NCI-H1417 (cell line): ENCODE measurements around the gene ARHGEF17.

Experiments used
- DNase-seq, 3 experiments: peaks; one replicate each; lab custom pipeline; 2025; lab: John Stamatoyannopoulos, UW

The ARHGEF17 gene

GRCh38 chr11:73330569-73331093 lies 22.6 kb downstream of the ARHGEF17 start:
- peak in 1 of 3 experiments; percentile 9 for DNase-seq

DNA sequence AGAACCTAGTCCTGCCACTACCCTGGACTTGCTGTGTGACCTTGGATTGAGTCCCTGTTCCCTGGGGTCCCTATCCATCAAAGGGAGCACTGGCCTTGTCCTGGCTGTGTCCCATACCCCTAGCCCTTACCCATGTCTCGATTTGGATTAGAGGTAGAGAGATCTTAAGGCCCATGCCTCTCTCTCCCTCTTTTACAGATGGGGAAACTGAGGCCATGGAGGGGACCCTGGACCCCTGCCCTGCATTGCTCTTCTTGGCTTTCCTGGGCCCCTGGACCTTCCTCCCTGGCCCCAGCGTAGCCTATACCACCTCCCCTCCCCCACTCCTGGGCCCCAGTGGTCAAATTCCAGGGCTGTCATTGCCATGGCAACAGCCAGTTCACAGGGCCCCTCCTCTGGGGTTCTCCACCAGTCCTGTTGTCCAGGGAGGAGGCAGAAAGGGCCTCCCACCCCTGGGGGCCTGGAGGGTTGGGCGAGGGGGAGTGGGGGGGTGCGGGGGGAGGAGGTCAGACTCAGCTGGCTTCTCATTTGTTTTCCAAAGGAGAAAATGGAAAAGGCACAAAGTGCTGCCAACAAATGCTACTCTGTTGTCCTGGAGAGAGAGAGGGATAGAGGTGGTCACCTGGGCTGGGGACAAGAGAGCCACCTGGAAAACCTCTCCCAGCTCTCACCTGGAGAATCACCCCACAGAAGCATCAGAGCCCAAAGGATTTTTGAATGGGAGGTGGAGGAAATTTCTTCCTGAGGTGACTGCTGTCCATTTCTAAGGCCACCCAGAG lies 23.3 kb downstream of the ARHGEF17 start:
- no peak for DNase-seq

DNA sequence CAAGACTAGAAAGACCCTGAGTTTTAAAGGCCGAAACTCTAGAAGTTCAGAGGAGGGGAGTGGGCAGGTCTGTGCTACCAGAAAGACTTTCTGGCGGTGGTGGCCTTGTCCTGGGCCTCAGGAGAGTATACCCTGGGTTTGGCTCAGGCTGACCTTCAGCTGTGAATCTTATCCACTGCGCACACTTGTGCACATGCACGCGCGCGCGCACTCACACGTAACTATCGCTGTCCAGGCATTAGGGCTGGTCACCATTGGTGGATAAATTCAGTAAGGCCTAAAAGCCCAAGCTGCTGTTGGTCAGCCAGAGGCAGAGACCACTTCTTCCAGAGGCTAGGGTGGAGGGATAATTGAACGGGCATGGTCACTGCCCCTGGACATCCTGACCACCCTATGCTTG lies 25.1 kb downstream of the ARHGEF17 start:
- no peak for DNase-seq

DNA sequence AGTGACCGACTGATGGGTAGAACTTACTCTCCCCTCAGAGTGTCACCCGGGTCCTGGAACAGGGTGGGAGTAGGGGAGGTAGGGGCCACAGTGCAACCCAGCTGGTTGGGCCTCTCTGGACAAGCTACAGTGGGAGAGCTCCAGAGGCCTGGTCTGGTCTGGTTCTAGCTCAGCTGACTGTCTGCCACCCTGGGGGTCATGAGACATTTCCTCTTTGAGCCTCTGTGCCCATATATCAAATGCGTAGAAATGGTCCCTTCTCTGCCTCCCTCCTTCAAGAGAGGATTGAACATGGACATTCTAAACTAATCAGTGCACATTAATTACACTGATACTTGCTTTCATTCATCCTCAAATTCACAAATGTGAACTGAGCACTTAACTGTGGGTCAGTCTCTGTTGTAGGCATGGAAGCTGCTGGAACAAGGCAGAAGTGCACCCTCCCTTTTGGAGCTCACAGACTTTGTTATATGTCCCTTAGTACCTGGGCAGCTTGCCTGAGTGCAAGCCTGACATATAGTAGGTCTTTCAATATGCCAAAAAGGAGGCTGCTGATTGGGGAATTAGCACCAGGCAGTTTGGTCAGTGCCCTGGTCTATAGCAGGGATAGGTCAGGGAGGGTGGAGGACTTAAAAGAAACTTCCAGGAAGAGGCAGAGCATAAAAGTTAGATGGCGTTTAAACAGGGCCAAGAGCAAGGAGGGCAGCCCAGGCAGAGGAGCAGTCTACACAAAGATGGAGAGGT lies 25.7 kb downstream of the ARHGEF17 start:
- DNase-seq: no peak

GRCh38 chr11:73334384-73335203 lies 26.5 kb downstream of the ARHGEF17 start:
- no peak for DNase-seq

DNA sequence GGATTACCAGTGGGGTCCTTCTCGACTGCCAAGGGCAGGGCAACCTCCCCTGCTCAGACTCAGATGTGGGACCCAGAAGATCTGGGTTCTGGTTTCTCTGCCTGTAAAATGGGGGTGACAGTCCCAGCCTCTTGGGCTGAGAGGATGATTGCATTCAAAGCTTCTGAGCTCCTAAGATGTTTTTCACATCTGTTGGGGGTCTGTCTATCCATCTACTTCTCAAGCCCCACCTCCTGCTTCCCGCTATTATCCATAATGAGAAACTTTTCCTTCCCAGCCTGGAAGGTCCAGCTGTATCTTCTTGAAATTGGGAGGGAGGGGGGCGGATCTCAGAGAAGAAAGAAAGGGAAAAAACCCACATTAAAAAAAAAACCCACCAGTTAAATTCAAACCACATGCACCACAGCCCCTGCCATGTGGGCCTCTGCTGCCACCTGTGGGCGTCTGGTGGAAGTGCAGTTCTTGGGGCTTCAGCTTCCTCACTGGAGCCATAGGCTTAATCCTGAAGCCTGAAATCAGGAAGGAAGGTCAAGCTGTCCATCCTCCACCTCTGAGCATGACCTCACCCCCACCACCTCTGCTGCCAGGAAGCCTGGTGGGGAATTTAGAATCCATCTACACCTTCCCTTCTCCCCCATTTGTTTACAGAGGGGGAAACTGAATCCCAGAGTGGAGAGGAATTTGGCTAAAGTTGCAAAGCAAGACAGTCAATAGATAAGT lies 27.3 kb downstream of the ARHGEF17 start:
- DNase-seq: peak; percentile 65 to 87 (median 81)

DNA sequence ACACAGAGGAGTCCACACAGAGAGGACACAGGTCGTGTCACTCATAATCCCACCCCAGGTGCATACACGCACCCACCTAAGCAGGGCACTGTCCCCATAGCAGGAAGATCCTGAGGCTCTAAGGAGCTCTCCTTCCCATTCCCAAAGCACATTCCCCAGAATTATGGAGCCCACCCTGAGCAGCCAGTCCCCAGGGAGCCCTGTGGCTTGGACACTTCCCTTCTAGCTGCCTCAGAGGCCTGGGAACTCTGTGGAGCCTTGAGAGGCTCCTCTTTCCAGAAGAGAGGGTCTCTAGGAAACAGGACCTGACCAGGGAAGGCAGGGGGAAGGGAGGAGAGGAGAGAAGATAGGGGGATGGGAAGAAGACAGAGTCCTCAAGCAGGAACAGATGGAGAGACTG lies 29.8 kb downstream of the ARHGEF17 start:
- no peak for DNase-seq

- no peak for DNase-seq
These were observed 30.2 kb downstream of the ARHGEF17 start for GRCh38 chr11:73338279-73338678.

DNA sequence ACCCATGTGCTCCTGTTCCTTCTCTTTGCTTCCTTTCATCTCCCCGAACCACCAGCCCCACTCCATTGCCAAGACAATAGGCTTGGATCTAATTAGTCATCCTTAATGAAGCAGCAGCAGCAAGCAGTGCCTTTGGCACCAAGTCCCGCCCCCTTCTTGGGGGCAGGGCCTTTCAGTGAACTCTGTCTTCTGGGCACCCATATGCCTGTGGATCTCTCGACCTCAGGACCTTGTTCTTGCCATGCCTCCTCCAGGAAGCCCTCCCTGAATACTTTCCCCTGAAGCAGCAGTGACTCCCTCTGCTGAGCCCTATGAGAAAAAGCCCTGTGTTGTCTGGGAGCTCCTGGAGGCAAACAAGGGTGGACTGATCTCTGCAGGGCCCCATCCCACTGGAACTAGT lies 32.1 kb downstream of the ARHGEF17 start:
- DNase-seq: no peak

DNA sequence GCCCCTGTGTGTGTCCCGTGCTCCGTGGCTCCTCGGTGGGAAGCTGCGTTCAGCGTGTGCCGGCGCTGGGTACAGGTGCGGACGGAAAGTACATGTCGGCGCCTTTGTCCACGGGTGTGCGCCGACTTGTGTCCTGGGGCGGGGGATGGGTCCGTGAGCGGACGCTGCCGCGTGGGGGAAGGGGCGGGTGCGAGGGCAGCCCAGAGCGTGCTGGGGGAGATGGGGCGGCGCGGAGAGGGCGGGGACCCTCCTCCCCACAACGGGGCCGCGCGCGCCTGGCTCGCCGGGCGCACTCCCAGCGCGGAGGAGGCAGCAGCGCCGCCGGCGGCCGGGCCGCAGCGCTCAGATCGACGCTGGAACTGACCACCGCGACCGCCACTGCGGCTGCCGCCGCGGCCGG lies 34.6 kb downstream of the ARHGEF17 start:
- DNase-seq: peak in 2 of 3 experiments; percentile 76 to 79

DNA sequence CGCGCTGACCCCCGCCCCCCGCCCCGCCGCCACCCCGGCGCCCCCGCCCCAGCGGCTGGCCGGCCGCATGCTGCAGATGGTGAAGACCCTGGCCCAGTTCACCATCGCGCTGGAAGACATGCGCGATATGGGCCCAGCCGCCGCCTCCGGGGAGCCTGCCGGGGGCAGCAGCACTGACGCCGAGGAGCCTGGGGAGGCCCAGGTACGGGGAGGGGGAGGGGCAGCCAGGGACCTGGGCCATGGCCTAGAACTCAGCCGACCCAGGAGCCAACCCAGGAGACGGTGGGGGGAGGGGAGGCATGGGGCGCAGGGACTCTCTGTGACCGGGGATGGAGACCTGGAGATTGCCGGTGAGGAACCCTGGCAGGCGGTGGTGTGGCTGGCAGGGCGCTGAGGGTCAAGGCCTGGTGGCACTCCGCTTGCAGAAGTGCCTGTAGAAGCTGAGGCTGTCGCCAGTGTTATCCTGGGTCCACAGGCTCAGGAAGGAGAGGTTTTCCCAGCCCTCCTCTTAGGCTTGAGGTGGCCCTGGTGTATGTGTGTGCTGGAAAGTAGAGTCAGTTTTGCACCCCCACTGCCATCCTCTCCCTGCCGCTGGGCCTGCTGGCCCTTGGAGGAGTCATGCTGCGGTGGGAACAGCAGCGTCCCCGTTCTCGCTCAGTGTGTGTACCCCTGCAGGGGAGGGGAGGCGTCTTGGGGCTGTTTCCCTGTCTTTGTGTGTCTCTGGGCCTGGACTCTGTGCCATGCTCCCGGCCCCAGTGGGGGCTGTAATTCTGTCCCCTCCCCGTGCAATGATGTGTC lies 35.2 kb downstream of the ARHGEF17 start:
- peak in 2 of 3 experiments; percentile 33 to 45 for DNase-seq

GRCh38 chr11:73344191-73344607 lies 36.1 kb downstream of the ARHGEF17 start:
- peak in 2 of 3 experiments; percentile 24 to 48 for DNase-seq

GRCh38 chr11:73345481-73346160 lies 37.5 kb downstream of the ARHGEF17 start:
- no peak for DNase-seq

DNA sequence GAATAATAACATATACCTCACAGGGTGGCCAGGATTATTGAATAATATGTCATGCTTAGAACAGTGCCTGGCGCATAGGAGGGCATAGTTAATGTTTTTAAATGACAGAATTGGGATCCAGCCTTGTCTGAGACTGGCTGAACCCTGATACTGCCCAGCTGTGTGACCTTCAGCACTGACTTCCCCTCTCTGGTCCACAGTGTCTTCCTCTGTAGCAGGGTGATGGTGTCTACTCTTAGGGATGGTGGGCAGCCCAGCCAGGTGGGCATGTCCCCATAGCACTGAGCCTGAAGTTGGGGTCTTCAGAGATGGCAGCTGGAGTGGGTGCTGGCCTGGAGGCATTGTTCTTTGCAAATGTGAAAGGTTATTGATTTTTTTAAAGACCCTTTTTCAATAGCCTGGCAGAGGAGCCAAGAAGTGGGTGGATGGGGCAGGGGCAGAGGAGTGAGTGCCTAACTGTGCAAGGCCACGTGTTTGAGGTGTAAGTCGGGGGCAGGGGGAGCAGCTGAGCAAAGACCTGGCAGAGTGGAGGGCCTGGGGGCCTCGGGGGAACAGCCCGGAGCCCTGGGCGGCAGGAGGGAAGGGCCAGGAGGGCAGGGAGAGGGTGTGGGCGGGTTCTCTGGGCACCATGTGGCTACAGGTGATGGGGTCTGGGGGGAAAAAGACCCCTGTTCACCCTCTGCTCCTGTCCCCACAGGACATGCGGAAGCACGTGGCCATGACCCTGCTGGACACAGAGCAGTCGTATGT lies 38.3 kb downstream of the ARHGEF17 start:
- DNase-seq: no peak

GRCh38 chr11:73347067-73347466 lies 39.0 kb downstream of the ARHGEF17 start:
- no peak for DNase-seq

GRCh38 chr11:73348838-73349237 lies 40.8 kb downstream of the ARHGEF17 start:
- no peak for DNase-seq

- DNase-seq: no peak
These were observed 41.6 kb downstream of the ARHGEF17 start for GRCh38 chr11:73349633-73350032.

- DNase-seq: peak; percentile 38 to 81 (median 66)
These were observed 43.0 kb downstream of the ARHGEF17 start for GRCh38 chr11:73350908-73351636.

- DNase-seq: no peak
These were observed 45.3 kb downstream of the ARHGEF17 start for GRCh38 chr11:73353422-73353821.
